Measurements from ENCODE around the gene ZG16. TPM values are rescaled to one million over a fixed set of nuclear protein-coding genes. Genes with fewer than 3 reads are reported as not detected.

The ZG16 gene
- total RNA-seq, 2 experiments from 2014 or later: not detected

GRCh38 chr16:29805232-29806098 is 27.4 kb downstream of the ZG16 start:
- ChIA-PET CTCF (interaction anchor here (1.4 to 4.8 kb wide), 5 partner anchors 10 to 114 kb away, joined by 3 to 38 read pairs (median 23); partner anchors contain the start of genes KIF22 and PAGR1), POLR2A (interaction anchor here (1.2 to 5.4 kb wide), 3 partner anchors 14 to 105 kb away, joined by 5 to 84 read pairs (median 29); partner anchors contain the start of genes KIF22, MVP and PAGR1)
- Mint-ChIP-seq H3K27me3 (no peaks in the 10 kb centered on the region), H3K27ac (peak overlapping the region; percentile 97), H3K4me1 (ENCODE audit: low read depth) (peaks cover 38% of the 10 kb centered on the region), H3K4me3 (peak overlapping the region; percentile 92), H3K9me3 (no peaks in the 10 kb centered on the region), H3K36me3 (peaks cover 64% of the 10 kb centered on the region)
- DNase-seq: peak; percentile 99
- intact Hi-C loops (cut with micrococcal nuclease): loop anchor here (1.0 to 5.0 kb wide), 8 partner anchors 11 to 892 kb away; partner anchors contain the start of genes ALDOA, CDIPT, HIRIP3 and INO80E

DNA sequence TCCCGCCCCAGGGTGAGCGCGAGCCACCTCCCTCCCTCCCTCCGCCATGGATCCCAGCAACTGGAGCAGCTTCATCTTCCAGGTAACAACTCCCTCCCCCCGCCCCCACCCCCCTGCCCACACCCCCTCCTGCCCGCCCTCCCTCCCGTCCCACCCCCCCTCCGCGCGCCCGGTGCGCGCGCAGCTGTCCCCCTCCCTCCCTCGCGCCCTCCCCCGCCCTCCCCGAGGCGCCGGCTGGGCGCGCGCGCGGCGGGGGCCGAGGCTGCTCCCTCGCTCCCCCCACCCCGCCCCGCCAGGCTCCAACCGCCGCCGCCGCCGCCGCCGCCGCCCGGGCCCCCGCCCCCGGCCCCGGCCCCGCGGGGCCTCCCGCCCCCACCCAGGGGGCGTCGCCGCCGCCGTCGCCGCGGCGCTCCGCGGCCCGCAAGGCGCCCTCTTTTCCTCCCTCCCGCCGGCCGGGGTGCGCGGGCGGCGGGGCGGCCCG is 28.1 kb downstream of the ZG16 start, which contains the start of gene MAZ:
Gene MAZ, plus strand, starts transcription at position 431 of the 481 bp plus-strand sequence. CDS start 173 bp downstream, outside the sequence.
- ChIA-PET CTCF (interaction anchor here (0.9 to 3.4 kb wide), 3 partner anchors 10 to 16 kb away, joined by 3 to 38 read pairs (median 27); partner anchors contain the start of genes MVP and PAGR1), POLR2A (interaction anchor here (1.4 to 5.4 kb wide), 3 partner anchors 13 to 217 kb away, joined by 3 to 84 read pairs (median 23); partner anchors contain the start of genes C16orf92, KIF22, MVP and PAGR1)
- Mint-ChIP-seq H3K9me3 (no peaks in the 10 kb centered on the region), H3K4me3 (peak within 1 kb of the TSS; percentile 93), H3K36me3 (peaks cover 62% of the 10 kb centered on the region), H3K27me3 (no peaks in the 10 kb centered on the region), H3K27ac (peak within 1 kb of the TSS; percentile 97), H3K4me1 (ENCODE audit: low read depth) (peaks cover 45% of the 10 kb centered on the region)
- intact Hi-C loops (cut with micrococcal nuclease): loop anchor here (5.0 kb wide), 3 partner anchors 191 to 891 kb away; partner anchors contain the start of genes ALDOA, HIRIP3, INO80E and SRCAP
- no peak for DNase-seq

DNA sequence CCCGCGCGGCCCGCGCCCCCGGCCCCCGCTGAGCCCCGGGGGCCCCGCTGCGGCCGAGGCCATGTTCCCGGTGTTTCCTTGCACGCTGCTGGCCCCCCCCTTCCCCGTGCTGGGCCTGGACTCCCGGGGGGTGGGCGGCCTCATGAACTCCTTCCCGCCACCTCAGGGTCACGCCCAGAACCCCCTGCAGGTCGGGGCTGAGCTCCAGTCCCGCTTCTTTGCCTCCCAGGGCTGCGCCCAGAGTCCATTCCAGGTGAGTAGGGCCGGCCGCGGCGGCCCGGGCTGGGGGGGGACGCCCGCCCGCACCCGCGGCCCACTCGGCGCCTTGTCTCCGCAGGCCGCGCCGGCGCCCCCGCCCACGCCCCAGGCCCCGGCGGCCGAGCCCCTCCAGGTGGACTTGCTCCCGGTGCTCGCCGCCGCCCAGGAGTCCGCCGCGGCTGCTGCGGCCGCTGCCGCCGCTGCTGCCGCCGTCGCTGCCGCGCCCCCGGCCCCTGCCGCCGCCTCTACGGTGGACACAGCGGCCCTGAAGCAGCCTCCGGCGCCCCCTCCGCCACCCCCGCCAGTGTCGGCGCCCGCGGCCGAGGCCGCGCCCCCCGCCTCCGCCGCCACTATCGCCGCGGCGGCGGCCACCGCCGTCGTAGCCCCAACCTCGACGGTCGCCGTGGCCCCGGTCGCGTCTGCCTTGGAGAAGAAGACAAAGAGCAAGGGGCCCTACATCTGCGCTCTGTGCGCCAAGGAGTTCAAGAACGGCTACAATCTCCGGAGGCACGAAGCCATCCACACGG is 28.8 kb downstream of the ZG16 start:
- intact Hi-C loops (cut with micrococcal nuclease): loop anchor here (1.0 to 5.0 kb wide), 4 partner anchors 41 to 890 kb away; partner anchors contain the start of genes ALDOA, HIRIP3, INO80E and SRCAP
- Mint-ChIP-seq H3K4me3 (peak overlapping the region; percentile 93), H3K9me3 (no peaks in the 10 kb centered on the region), H3K36me3 (peaks cover 57% of the 10 kb centered on the region), H3K4me1 (ENCODE audit: low read depth) (peaks cover 49% of the 10 kb centered on the region), H3K27ac (peak overlapping the region; percentile 97), H3K27me3 (no peaks in the 10 kb centered on the region)
- POLR2A ChIA-PET: interaction anchor here (0.6 to 5.4 kb wide), 10 partner anchors 12 to 216 kb away, joined by 3 to 84 read pairs (median 6); partner anchors contain the start of genes C16orf92, KCTD13, KIF22 and MVP
- peak; percentile 76 for DNase-seq
- CTCF ChIA-PET: interaction anchor here (0.9 to 3.4 kb wide), 15 partner anchors 10 to 197 kb away, joined by 3 to 62 read pairs (median 5); partner anchors contain the start of genes C16orf54, KIF22, MVP and PAGR1

DNA sequence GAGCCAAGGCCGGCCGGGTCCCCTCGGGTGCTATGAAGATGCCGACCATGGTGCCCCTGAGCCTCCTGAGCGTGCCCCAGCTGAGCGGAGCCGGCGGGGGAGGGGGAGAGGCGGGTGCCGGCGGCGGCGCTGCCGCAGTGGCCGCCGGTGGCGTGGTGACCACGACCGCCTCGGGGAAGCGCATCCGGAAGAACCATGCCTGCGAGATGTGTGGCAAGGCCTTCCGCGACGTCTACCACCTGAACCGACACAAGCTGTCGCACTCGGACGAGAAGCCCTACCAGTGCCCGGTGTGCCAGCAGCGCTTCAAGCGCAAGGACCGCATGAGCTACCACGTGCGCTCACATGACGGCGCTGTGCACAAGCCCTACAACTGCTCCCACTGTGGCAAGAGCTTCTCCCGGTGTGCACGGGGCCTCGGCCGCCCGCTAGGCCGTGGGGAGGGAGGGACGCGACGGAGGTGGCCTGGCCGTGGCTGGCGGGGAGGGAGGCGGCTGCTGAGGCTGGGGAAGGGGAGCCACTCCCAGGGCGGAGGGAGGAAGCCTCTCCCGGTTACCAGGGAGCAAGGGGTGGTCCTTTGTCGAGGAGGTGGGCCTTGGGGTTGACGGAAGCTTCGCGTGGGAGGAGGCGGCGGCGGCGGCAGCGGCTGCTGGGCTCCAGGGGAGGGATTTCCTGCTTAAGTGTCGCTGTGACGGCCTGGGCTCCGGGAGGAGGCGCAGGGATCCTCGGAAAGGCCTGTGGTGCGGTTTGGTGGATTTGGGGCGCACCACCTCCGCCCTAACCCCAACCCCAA is 29.6 kb downstream of the ZG16 start:
- intact Hi-C loops (cut with micrococcal nuclease): loop anchor here (1.0 to 5.0 kb wide), 4 partner anchors 41 to 890 kb away; partner anchors contain the start of genes ALDOA, HIRIP3, INO80E and SRCAP
- Mint-ChIP-seq H3K27me3 (no peaks in the 10 kb centered on the region), H3K36me3 (peaks cover 52% of the 10 kb centered on the region), H3K27ac (peak overlapping the region; percentile 97), H3K9me3 (no peaks in the 10 kb centered on the region), H3K4me1 (ENCODE audit: low read depth) (peaks cover 49% of the 10 kb centered on the region), H3K4me3 (peak overlapping the region; percentile 93)
- POLR2A ChIA-PET: interaction anchor here (0.6 to 5.4 kb wide), 14 partner anchors 12 to 248 kb away, joined by 3 to 84 read pairs (median 5); partner anchors contain the start of genes C16orf92, KCTD13, KIF22 and MVP
- CTCF ChIA-PET: interaction anchor here (0.8 to 3.4 kb wide), 21 partner anchors 9 to 823 kb away, joined by 3 to 62 read pairs (median 4); partner anchors contain the start of genes C16orf54, CDIPT, KIF22 and LAT
- peak; percentile 93 for DNase-seq

DNA sequence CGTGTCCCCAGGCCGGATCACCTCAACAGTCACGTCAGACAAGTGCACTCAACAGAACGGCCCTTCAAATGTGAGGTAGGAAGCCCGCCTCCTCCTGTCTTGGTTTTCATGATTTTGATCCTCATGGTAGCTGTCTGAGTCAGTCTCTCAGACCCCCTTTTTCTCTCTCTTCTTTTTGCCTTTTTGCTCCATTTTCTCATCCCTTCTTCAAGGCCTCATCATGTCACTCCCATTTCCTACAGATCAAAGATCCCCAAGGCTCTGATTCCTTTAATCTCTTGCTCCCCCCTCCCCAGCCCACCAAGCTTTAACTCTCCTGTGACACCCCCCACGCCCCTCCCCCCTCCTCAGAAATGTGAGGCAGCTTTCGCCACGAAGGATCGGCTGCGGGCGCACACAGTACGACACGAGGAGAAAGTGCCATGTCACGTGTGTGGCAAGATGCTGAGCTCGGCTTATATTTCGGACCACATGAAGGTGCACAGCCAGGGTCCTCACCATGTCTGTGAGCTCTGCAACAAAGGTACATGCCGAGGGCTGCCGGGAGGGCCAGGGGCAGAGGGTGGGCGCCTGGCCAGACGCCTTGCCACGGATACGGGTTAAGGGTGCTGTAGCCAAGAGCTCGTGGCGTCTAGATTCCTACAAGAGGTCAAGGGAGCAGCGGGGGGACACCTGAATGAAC is 30.3 kb downstream of the ZG16 start:
- no peaks in the 10 kb centered on the region for H3K27me3 Mint-ChIP-seq
- H3K36me3 Mint-ChIP-seq: peaks cover 47% of the 10 kb centered on the region
- H3K9me3 Mint-ChIP-seq: no peaks in the 10 kb centered on the region
- H3K4me3 Mint-ChIP-seq: peak overlapping the region; percentile 93
- CTCF ChIA-PET: interaction anchor here (0.8 to 3.4 kb wide), 19 partner anchors 8 to 824 kb away, joined by 3 to 62 read pairs (median 5); partner anchors contain the start of genes C16orf54, CDIPT, KIF22 and LAT
- peak overlapping the region; percentile 97 for H3K27ac Mint-ChIP-seq
- intact Hi-C loops (cut with micrococcal nuclease): loop anchor here (5.0 kb wide), 3 partner anchors 189 to 889 kb away; partner anchors contain the start of genes ALDOA, HIRIP3, INO80E and SRCAP
- DNase-seq: peak; percentile 56
- peaks cover 49% of the 10 kb centered on the region for H3K4me1 Mint-ChIP-seq (ENCODE audit: low read depth)
- POLR2A ChIA-PET: interaction anchor here (0.6 to 5.4 kb wide), 13 partner anchors 11 to 247 kb away, joined by 3 to 84 read pairs (median 6); partner anchors contain the start of genes KCTD13, KIF22, MVP and PAGR1

DNA sequence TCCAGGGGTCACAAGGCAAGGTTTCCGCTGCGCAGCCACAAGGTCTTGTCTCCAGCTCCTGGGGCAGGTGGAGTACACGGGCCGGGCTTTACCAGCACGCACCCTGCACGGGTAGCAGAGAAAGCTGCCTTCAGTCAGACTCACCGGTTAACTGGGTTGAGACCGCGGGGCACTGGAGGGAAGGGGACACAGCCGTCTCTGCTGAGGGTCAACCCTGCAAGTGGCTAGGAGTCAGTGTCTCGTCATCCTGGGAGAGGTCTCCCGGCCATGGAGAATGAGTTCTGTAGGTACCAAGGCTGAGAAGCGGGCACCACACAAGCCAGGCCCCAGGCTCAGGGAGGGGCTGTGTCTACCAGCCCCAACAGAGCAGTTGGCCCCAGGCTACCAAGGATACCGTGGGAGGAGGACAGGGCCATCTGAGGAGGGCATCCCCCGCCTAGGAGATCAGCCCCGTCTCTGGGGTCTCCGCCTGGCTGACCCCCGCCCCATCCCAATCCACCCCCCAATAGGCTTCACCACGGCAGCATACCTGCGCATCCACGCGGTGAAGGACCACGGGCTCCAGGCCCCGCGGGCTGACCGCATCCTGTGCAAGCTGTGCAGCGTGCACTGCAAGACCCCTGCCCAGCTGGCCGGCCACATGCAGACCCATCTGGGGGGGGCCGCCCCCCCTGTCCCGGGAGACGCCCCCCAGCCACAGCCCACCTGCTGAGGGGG is 31.1 kb downstream of the ZG16 start:
- peaks cover 40% of the 10 kb centered on the region for H3K4me1 Mint-ChIP-seq (ENCODE audit: low read depth)
- CTCF ChIA-PET: interaction anchor here (1.1 to 3.4 kb wide), 9 partner anchors 7 to 167 kb away, joined by 3 to 62 read pairs (median 8); partner anchors contain the start of genes KIF22, MVP and PAGR1
- no peak for DNase-seq

DNA sequence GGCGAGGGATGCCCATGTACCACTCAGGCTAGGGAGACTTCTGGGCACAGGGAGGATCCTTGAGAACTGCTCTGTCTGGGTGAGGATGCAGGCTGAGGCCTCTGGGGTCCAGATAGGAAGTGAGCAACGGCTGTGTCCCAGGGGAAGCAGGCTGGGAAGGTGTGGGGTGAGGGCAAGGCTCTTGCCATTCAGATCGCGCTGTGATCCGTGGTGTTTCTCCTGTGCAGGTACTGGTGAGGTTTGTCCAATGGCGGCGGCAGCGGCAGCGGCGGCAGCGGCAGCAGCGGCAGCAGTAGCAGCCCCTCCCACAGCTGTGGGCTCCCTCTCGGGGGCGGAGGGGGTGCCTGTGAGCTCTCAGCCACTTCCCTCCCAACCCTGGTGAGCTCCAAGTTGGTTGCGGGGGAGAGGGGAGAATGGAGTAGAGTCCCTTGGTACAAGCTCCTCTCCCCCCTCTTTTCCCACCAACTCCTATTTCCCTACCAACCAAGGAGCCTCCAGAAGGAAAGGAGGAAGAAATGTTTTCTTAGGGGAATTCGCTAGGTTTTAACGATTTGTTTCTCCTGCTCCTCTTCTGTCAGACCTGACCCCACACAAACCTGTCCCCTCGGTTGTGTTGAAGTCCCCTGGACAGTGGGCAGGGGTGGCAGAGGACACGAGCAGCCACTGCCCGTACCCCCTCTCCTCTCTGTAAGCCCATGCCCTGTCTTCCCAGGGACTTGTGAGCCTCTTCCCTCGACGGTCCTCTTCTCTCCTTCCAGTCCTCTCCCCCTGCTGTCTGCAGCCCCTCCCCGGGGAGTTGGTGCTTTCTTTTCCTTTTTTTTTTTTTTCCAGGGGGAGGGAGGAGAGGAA is 32.0 kb downstream of the ZG16 start:
- H3K4me3 Mint-ChIP-seq: peak overlapping the region; percentile 79
- H3K36me3 Mint-ChIP-seq: peaks cover 35% of the 10 kb centered on the region
- ChIA-PET POLR2A (interaction anchor here (5.4 kb wide), 1 partner anchor 9 kb away, joined by 84 read pairs; the partner anchor contains the start of genes MVP and PAGR1), CTCF (interaction anchor here (0.6 kb wide), 1 partner anchor 25 kb away, joined by 4 read pairs; no protein-coding TSS in a partner anchor)
- H3K9me3 Mint-ChIP-seq: no peaks in the 10 kb centered on the region
- H3K27ac Mint-ChIP-seq: peak overlapping the region; percentile 80
- H3K4me1 Mint-ChIP-seq (ENCODE audit: low read depth): peaks cover 40% of the 10 kb centered on the region
- intact Hi-C loops (cut with micrococcal nuclease): loop anchor here (1.0 to 5.0 kb wide), 5 partner anchors 15 to 887 kb away; partner anchors contain the start of genes ALDOA, HIRIP3, INO80E and SRCAP
- H3K27me3 Mint-ChIP-seq: no peaks in the 10 kb centered on the region
- DNase-seq: peak; percentile 58

More for the DNA sequence above, 31.1 kb downstream of the ZG16 start:
- H3K27me3 Mint-ChIP-seq: no peaks in the 10 kb centered on the region
- H3K4me3 Mint-ChIP-seq: peak overlapping the region; percentile 93
- peak overlapping the region; percentile 97 for H3K27ac Mint-ChIP-seq
- no peaks in the 10 kb centered on the region for H3K9me3 Mint-ChIP-seq
- H3K36me3 Mint-ChIP-seq: peaks cover 41% of the 10 kb centered on the region
- POLR2A ChIA-PET: interaction anchor here (1.3 to 5.4 kb wide), 7 partner anchors 10 to 246 kb away, joined by 5 to 84 read pairs (median 9); partner anchors contain the start of genes KCTD13, KIF22, MVP and PAGR1
- intact Hi-C loops (cut with micrococcal nuclease): loop anchor here (1.0 to 5.0 kb wide), 4 partner anchors 164 to 888 kb away; partner anchors contain the start of genes ALDOA, HIRIP3, INO80E and SRCAP

GRCh38 chr16:29810699-29811169 is 32.7 kb downstream of the ZG16 start:
- POLR2A ChIA-PET: interaction anchor here (5.4 kb wide), 1 partner anchor 8 kb away, joined by 84 read pairs; the partner anchor contains the start of genes MVP and PAGR1
- peak overlapping the region; percentile 80 for H3K27ac Mint-ChIP-seq
- intact Hi-C loops (cut with micrococcal nuclease): loop anchor here (1.0 to 2.0 kb wide), 2 partner anchors 14 to 282 kb away; no protein-coding TSS in a partner anchor
- H3K27me3 Mint-ChIP-seq: no peaks in the 10 kb centered on the region
- CTCF ChIA-PET: interaction anchor here (0.6 to 1.2 kb wide), 2 partner anchors 25 to 37 kb away, joined by 4 to 6 read pairs; no protein-coding TSS in a partner anchor
- no peak for DNase-seq
- peaks cover 34% of the 10 kb centered on the region for H3K36me3 Mint-ChIP-seq
- peak overlapping the region; percentile 79 for H3K4me3 Mint-ChIP-seq
- H3K9me3 Mint-ChIP-seq: no peaks in the 10 kb centered on the region
- H3K4me1 Mint-ChIP-seq (ENCODE audit: low read depth): peaks cover 42% of the 10 kb centered on the region
